CD14-positive monocyte (primary cell): ENCODE measurements around the gene MAP4K3. TPM values are rescaled to one million over a fixed set of nuclear protein-coding genes. Genes with fewer than 3 reads are reported as not detected.

Experiments
- DNase-seq, 3 donors: peaks; one replicate each; pipeline ENCODE4 v3.0.0-alpha.2; 2011 to 2022
- H2AFZ ChIP-seq: 2 replicates; pipeline ENCODE4 v1.6.0; 2012; ENCODE audit warnings: mild to moderate bottlenecking, low read depth, low read length, inconsistent platforms; ENCODE audit not compliant: insufficient read depth, poor library complexity, severe bottlenecking
- H3K27ac ChIP-seq, 2 donors: 1 replicate in 1 of 2; 2 replicates in 1 of 2; pipeline ENCODE4 v1.5.1; 2012 to 2013; ENCODE audit warnings: low read length in 2 of 2, control low read depth in 1 of 2, inconsistent platforms in 1 of 2, low read depth in 1 of 2, mild to moderate bottlenecking in 1 of 2
- H3K27me3 ChIP-seq, 2 donors: one replicate each; pipeline versions ENCODE4 v1.6.0 to v1.6.1; 2011 to 2013; ENCODE audit warnings: low read length in 2 of 2; ENCODE audit not compliant: control insufficient read depth in 2 of 2, insufficient read depth in 2 of 2
- H3K36me3 ChIP-seq, 2 donors: replicated peaks in 1 of 2; 1 replicate in 1 of 2; 2 replicates in 1 of 2; pipeline versions ENCODE4 v1.5.1 to v1.6.1; 2012 to 2013; ENCODE audit warnings: low read length in 2 of 2, control low read depth in 1 of 2, inconsistent platforms in 1 of 2, mild to moderate bottlenecking in 1 of 2; ENCODE audit not compliant: insufficient read depth in 2 of 2, control insufficient read depth in 1 of 2
- H3K4me1 ChIP-seq, 2 donors: 1 replicate in 1 of 2; 2 replicates in 1 of 2; pipeline versions ENCODE4 v1.5.1 to v1.6.1; 2012 to 2013; ENCODE audit warnings: low read length in 2 of 2, control low read depth in 1 of 2, inconsistent platforms in 1 of 2, mild to moderate bottlenecking in 1 of 2, moderate library complexity in 1 of 2; ENCODE audit not compliant: insufficient read depth in 2 of 2, control insufficient read depth in 1 of 2
- H3K4me2 ChIP-seq: replicated peaks from 2 replicates; pipeline ENCODE3; 2012; ENCODE audit warnings: low read length, moderate library complexity, mild to moderate bottlenecking; ENCODE audit not compliant: poor library complexity, severe bottlenecking; ENCODE audit errors: extremely low read depth
- H3K4me3 ChIP-seq, 3 experiments: fragments of 200-600 bp in 1 of 3; sonication (generic) in 1 of 3; replicated peaks in 1 of 3; 1 replicate in 2 of 3; 2 replicates in 1 of 3; pipeline ENCODE4 v1.5.1; 2011 to 2013; ENCODE audit warnings: low read length in 3 of 3, mild to moderate bottlenecking in 3 of 3, control low read depth in 2 of 3, low read depth in 2 of 3, inconsistent platforms in 1 of 3, moderate library complexity in 1 of 3
- H3K79me2 ChIP-seq: 2 replicates; pipeline ENCODE4 v1.6.0; 2012; ENCODE audit warnings: mild to moderate bottlenecking, control low read depth, inconsistent platforms, low read length, moderate library complexity; ENCODE audit not compliant: insufficient read depth
- H3K9ac ChIP-seq: 2 replicates; pipeline ENCODE4 v1.6.0; 2017; ENCODE audit warnings: low read length, mild to moderate bottlenecking; ENCODE audit not compliant: insufficient read depth, poor library complexity, severe bottlenecking
- H3K9me3 ChIP-seq, 2 donors: replicated peaks in 1 of 2; 1 replicate in 1 of 2; 2 replicates in 1 of 2; pipeline versions ENCODE4 v1.5.1 to v1.6.1; 2012 to 2013; ENCODE audit warnings: low read length in 2 of 2, control low read depth in 1 of 2; ENCODE audit not compliant: control insufficient read depth in 1 of 2, insufficient read depth in 1 of 2
- H4K20me1 ChIP-seq: 2 replicates; pipeline ENCODE4 v1.6.0; 2012; ENCODE audit warnings: mild to moderate bottlenecking, low read length, control low read depth, moderate library complexity; ENCODE audit not compliant: insufficient read depth
- H3K27ac Mint-ChIP-seq, 7 donors: one replicate each; pipeline ENCODE4 v1.8.0; 2020; ENCODE audit warnings: mild to moderate bottlenecking in 7 of 7, mixed read lengths in 7 of 7, moderate library complexity in 6 of 7, inconsistent platforms in 2 of 7
- H3K27me3 Mint-ChIP-seq, 3 donors: one replicate each; pipeline ENCODE4 v1.8.0; 2021 to 2022; ENCODE audit warnings: low read depth in 3 of 3, mild to moderate bottlenecking in 3 of 3, mixed read lengths in 3 of 3, moderate library complexity in 3 of 3, inconsistent platforms in 1 of 3
- H3K36me3 Mint-ChIP-seq, 2 donors: one replicate each; pipeline ENCODE4 v1.8.0; 2020; ENCODE audit warnings: mixed read lengths in 2 of 2, inconsistent platforms in 1 of 2, mild to moderate bottlenecking in 1 of 2
- H3K4me1 Mint-ChIP-seq: one replicate; pipeline ENCODE4 v1.8.0; 2020; ENCODE audit warnings: mild to moderate bottlenecking, mixed read lengths
- H3K4me3 Mint-ChIP-seq, 2 donors: one replicate each; pipeline ENCODE4 v1.8.0; 2020; ENCODE audit warnings: mild to moderate bottlenecking in 2 of 2, mixed read lengths in 2 of 2, moderate library complexity in 1 of 2
- H3K9me3 Mint-ChIP-seq, 7 donors: one replicate each; pipeline ENCODE4 v1.8.0; 2020 to 2022; ENCODE audit warnings: mixed read lengths in 7 of 7, mild to moderate bottlenecking in 6 of 7, moderate library complexity in 6 of 7, inconsistent platforms in 2 of 7
- CTCF ChIP-seq: fragments of 200-600 bp; IDR thresholded peaks from one replicate; pipeline ENCODE4 v1.8.0; 2022; ENCODE audit warnings: antibody characterized with exemption, mild to moderate bottlenecking
- WGBS: methylation state at CpG from one replicate; pipeline ENCODE4 v1.1.5; 2013; ENCODE audit warnings: missing lambda C conversion rate; ENCODE audit not compliant: insufficient coverage; 5-methylcytosine and 5-hydroxymethylcytosine counted together
- intact Hi-C, 2 donors: fragments of 100-400 bp; cut with micrococcal nuclease; formaldehyde crosslinking; loops; one replicate each; pipeline versions ENCODE4 v1.15.0 to v1.15.1; 2023
- polyA plus RNA-seq, 3 donors: library from polyadenylated mRNA; depleted of rRNA in 1 of 3; unstranded in 2 of 3; stranded (reverse) in 1 of 3; fragments of 300-500 nt in 2 of 3; fragments of >200 nt in 1 of 3; fragmentation: Illumina TruSeq in 2 of 3; gene quantifications; 1 replicate in 2 of 3; 2 replicates in 1 of 3; pipeline ENCODE4 v1.2.3, GENCODE V29; 2012 to 2021

The MAP4K3 gene
- polyA plus RNA-seq, 3 donors = 1.0 to 8.0 (median 4.0) TPM

- no peak for DNase-seq
- Mint-ChIP-seq H3K27me3 (peaks cover 0 to 1% (median 0%) of the 10 kb centered on the region in 3 donors), H3K9me3 (peaks cover 18 to 35% (median 31%) of the 10 kb centered on the region in 7 donors), H3K4me3 (no peak overlapping the region), H3K4me1 (no peaks in the 10 kb centered on the region), H3K27ac (no peak overlapping the region), H3K36me3 (peaks cover 20 to 21% of the 10 kb centered on the region in 2 donors)
- peak overlapping the region in 1 of 3 experiments; percentile 6 for H3K4me3 ChIP-seq
- no peak overlapping the region for H3K27ac ChIP-seq
- no peak overlapping the region for H2AFZ ChIP-seq
- no peaks in the 10 kb centered on the region for H3K79me2 ChIP-seq
- no peak overlapping the region for H3K4me2 ChIP-seq
- no peak for TF ChIP-seq CTCF
- WGBS = 96% methylated on average over 4 of the region's 5 CpGs
- H3K9me3 ChIP-seq = peaks cover 24 to 30% of the 10 kb centered on the region in 2 donors
- H3K4me1 ChIP-seq = no peaks in the 10 kb centered on the region
- no peaks in the 10 kb centered on the region for H4K20me1 ChIP-seq
- H3K9ac ChIP-seq = no peak overlapping the region
- peaks cover 0 to 32% of the 10 kb centered on the region in 2 donors for H3K36me3 ChIP-seq
- intact Hi-C loops = no loop called here
- H3K27me3 ChIP-seq = no peaks in the 10 kb centered on the region
Measured at GRCh38 chr2:39359453-39360038, 77.5 kb downstream of the MAP4K3 start.

GRCh38 chr2:39356922-39357639, 80.0 kb downstream of the MAP4K3 start:
- peaks cover 23 to 24% of the 10 kb centered on the region in 2 donors for H3K36me3 Mint-ChIP-seq
- H3K9me3 ChIP-seq = peaks cover 20 to 30% of the 10 kb centered on the region in 2 donors
- H3K4me3 Mint-ChIP-seq = no peak overlapping the region
- intact Hi-C loops = no loop called here
- H3K79me2 ChIP-seq = no peaks in the 10 kb centered on the region
- TF ChIP-seq CTCF = no peak
- no peak overlapping the region for H2AFZ ChIP-seq
- H3K4me3 ChIP-seq = no peak overlapping the region
- H3K9me3 Mint-ChIP-seq = peaks cover 18 to 27% (median 24%) of the 10 kb centered on the region in 7 donors
- no peaks in the 10 kb centered on the region for H4K20me1 ChIP-seq
- DNase-seq = no peak
- WGBS = no CpG with 5 or more reads among the region's 1 CpG
- no peaks in the 10 kb centered on the region for H3K4me1 Mint-ChIP-seq
- no peak overlapping the region for H3K4me2 ChIP-seq
- H3K36me3 ChIP-seq = peaks cover 0 to 33% of the 10 kb centered on the region in 2 donors
- H3K27ac ChIP-seq = no peak overlapping the region
- no peak overlapping the region for H3K9ac ChIP-seq
- H3K27me3 Mint-ChIP-seq = peaks cover 0 to 1% (median 0%) of the 10 kb centered on the region in 3 donors
- H3K27me3 ChIP-seq = no peaks in the 10 kb centered on the region
- H3K4me1 ChIP-seq = no peaks in the 10 kb centered on the region
- H3K27ac Mint-ChIP-seq = no peak overlapping the region
